HCT116 (cell line): ENCODE results near the gene PISD. TPM values are rescaled to one million over a fixed set of nuclear protein-coding genes. Genes with fewer than 3 reads are reported as not detected.

Experiments
- microRNA-seq: library from miRNA; unstranded; fragments of <30 nt; microRNA quantifications from one replicate; pipeline ENCODE4, GENCODE V29; 2016; ENCODE audit warnings: borderline number of aligned reads
- total RNA-seq: library from RNA; stranded (reverse); gene quantifications from one replicate; pipeline ENCODE4 v1.2.1, GENCODE V29; 2021; ENCODE audit not compliant: unreplicated experiment

Gene PISD
- total RNA-seq, 1 experiment from 2014 or later: 47.1 TPM

Small RNA genes lying within 50 kb of the gene (microRNA-seq; reads per million reads assigned to microRNA genes)
- gene MIR7109: not detected

Other genes starting within 250 kb of the PISD start
- gene EIF4ENIF1, start 172.4 kb downstream of the PISD start, total RNA-seq: 24.2 TPM
- 53.1 TPM for gene SFI1, start 165.7 kb downstream of the PISD start, total RNA-seq
- 61.5 TPM for gene PRR14L, start 87.9 kb upstream of the PISD start, total RNA-seq
- 35.0 TPM for gene DEPDC5, start 91.8 kb upstream of the PISD start, total RNA-seq